ENCODE data around the gene SF3A2.

DNA sequence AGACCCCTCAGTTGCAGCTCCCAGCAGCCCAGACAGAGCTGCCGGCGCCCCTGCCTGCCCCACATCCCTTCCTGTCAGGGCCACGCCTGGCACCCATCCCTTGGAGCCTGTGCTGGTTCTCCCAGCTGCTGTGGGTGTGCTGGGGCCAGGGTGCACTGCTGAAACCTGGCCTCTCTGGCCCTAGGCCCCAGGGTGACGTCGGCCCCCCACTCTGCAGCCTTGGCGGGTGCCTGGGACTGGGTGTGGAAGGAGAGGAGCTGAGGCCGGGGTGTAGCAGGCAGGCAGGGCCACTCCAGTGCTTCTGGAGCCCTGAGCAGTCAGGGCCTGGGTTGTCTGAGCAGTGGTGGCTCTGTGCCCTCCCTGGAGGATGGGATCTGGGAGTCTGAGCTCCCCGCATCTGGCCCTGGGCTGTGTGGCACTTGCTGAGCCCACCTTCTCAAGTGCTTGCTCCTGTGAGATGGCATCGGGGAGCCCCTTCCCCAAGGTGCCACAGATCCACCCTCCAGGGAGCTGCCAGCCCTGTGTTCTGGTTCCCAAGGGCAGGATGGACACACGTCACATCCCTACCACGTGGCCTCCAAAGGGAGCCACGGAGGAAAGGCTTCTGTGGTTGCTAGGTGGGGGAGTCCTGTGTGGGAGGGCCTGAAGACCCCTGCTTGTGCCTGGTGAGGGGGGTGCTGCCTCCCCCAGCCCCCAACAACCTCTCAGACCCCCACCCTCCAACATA, 5.7 kb upstream of the SF3A2 start:
- TF ChIP-seq EGR1 (IDR thresholded peaks at IDR 0.05; ENCODE audit: low read depth in 2 of 2) (no peak), GABPA (IDR thresholded peaks at IDR 0.05 in 1 of 2, conservative IDR thresholded peaks at IDR 0.05 in 1 of 2) (no peak), ATF3 (IDR thresholded peaks at IDR 0.05) (no peak), RAD21 (IDR thresholded peaks at IDR 0.05) (no peak), SP1 (IDR thresholded peaks at IDR 0.05) (no peak), CTCF (IDR thresholded peaks at IDR 0.05; ENCODE audit: low read depth, low read length, missing input control) (no peak), MAX (IDR thresholded peaks at IDR 0.05) (no peak), YY1 (IDR thresholded peaks at IDR 0.05) (no peak), TAF1 (conservative IDR thresholded peaks at IDR 0.05) (no peak), RXRA (IDR thresholded peaks at IDR 0.05) (no peak), HNF4A (conservative IDR thresholded peaks at IDR 0.05) (no peak), JUND (IDR thresholded peaks at IDR 0.05) (no peak), FOXA1 (IDR thresholded peaks at IDR 0.05) (no peak)
- TF ChIP-seq, protein P1, sequence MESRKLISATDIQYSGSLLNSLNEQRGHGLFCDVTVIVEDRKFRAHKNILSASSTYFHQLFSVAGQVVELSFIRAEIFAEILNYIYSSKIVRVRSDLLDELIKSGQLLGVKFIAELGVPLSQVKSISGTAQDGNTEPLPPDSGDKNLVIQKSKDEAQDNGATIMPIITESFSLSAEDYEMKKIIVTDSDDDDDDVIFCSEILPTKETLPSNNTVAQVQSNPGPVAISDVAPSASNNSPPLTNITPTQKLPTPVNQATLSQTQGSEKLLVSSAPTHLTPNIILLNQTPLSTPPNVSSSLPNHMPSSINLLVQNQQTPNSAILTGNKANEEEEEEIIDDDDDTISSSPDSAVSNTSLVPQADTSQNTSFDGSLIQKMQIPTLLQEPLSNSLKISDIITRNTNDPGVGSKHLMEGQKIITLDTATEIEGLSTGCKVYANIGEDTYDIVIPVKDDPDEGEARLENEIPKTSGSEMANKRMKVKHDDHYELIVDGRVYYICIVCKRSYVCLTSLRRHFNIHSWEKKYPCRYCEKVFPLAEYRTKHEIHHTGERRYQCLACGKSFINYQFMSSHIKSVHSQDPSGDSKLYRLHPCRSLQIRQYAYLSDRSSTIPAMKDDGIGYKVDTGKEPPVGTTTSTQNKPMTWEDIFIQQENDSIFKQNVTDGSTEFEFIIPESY (IDR thresholded peaks at IDR 0.05): no peak
